M059J (cell line): ENCODE results near the gene GPR143. TPM values are rescaled to one million over a fixed set of nuclear protein-coding genes. Genes with fewer than 3 reads are reported as not detected.
"Not testable (repeated sequence)": the region's sequence is repeated elsewhere in the genome, so short reads cannot be mapped to it uniquely, and the experiment has no call there.

Source experiments
- DNase-seq: peaks from one replicate; pipeline ENCODE4 v3.0.0-alpha.2; 2012; ENCODE audit warnings: low read depth
- total RNA-seq: library from RNA; depleted of rRNA; stranded (reverse); fragments of >200 nt; shearing (Covaris generic); gene quantifications from 2 replicates; pipeline ENCODE4 v1.2.3, GENCODE V29; 2014

Gene GPR143
- total RNA-seq, 1 experiment from 2014 or later: 0.20 TPM

GRCh38 chrX:9768321-9768839 lies 2.7 kb upstream of the GPR143 start:
- not testable (repeated sequence) for DNase-seq

- no peak for DNase-seq
Observed at GRCh38 chrX:9767375-9767774, 1.7 kb upstream of the GPR143 start.

GRCh38 chrX:9765072-9765736 lies 443 bp downstream of the GPR143 start:
- DNase-seq: no peak

GRCh38 chrX:9759337-9759736 lies 6.3 kb downstream of the GPR143 start:
- DNase-seq: no peak

- DNase-seq: no peak
Observed at GRCh38 chrX:9758021-9758638, 7.5 kb downstream of the GPR143 start.

- DNase-seq: no peak
Observed at GRCh38 chrX:9757366-9757765, 8.3 kb downstream of the GPR143 start.

- DNase-seq: no peak
Observed at GRCh38 chrX:9749146-9749692, 16.4 kb downstream of the GPR143 start.

GRCh38 chrX:9747644-9748043 lies 18.0 kb downstream of the GPR143 start:
- no peak for DNase-seq

- peak; percentile 87 for DNase-seq
Observed at GRCh38 chrX:9746148-9746888, 19.3 kb downstream of the GPR143 start.

GRCh38 chrX:9745417-9746115 lies 20.1 kb downstream of the GPR143 start:
- peak; percentile 68 for DNase-seq

- no peak for DNase-seq
Observed at GRCh38 chrX:9739130-9739529, 26.5 kb downstream of the GPR143 start.

GRCh38 chrX:9738151-9738550 lies 27.5 kb downstream of the GPR143 start:
- DNase-seq: no peak

- no peak for DNase-seq
Observed at GRCh38 chrX:9737363-9737762, 28.3 kb downstream of the GPR143 start.

GRCh38 chrX:9730752-9731151 lies 34.9 kb downstream of the GPR143 start:
- no peak for DNase-seq

- DNase-seq: no peak
Observed at GRCh38 chrX:9730078-9730477, 35.6 kb downstream of the GPR143 start.

GRCh38 chrX:9729171-9729885 lies 36.3 kb downstream of the GPR143 start:
- DNase-seq: no peak

GRCh38 chrX:9728261-9728660 lies 37.4 kb downstream of the GPR143 start:
- DNase-seq: no peak

- no peak for DNase-seq
Observed at GRCh38 chrX:9724711-9725110, 40.9 kb downstream of the GPR143 start.

- DNase-seq: no peak
Observed at GRCh38 chrX:9717376-9717775, 48.3 kb downstream of the GPR143 start.

- DNase-seq: no peak
Observed at GRCh38 chrX:9710332-9710731, 55.3 kb downstream of the GPR143 start.

- DNase-seq: peak; percentile 66
Observed at GRCh38 chrX:9708923-9709553, 56.6 kb downstream of the GPR143 start.
